Measurements from ENCODE around the gene ETS1. TPM values are rescaled to one million over a fixed set of nuclear protein-coding genes. Genes with fewer than 3 reads are reported as not detected.

Gene ETS1
- total RNA-seq, 2 donors from 2014 or later: 33.6 to 116 TPM

DNA sequence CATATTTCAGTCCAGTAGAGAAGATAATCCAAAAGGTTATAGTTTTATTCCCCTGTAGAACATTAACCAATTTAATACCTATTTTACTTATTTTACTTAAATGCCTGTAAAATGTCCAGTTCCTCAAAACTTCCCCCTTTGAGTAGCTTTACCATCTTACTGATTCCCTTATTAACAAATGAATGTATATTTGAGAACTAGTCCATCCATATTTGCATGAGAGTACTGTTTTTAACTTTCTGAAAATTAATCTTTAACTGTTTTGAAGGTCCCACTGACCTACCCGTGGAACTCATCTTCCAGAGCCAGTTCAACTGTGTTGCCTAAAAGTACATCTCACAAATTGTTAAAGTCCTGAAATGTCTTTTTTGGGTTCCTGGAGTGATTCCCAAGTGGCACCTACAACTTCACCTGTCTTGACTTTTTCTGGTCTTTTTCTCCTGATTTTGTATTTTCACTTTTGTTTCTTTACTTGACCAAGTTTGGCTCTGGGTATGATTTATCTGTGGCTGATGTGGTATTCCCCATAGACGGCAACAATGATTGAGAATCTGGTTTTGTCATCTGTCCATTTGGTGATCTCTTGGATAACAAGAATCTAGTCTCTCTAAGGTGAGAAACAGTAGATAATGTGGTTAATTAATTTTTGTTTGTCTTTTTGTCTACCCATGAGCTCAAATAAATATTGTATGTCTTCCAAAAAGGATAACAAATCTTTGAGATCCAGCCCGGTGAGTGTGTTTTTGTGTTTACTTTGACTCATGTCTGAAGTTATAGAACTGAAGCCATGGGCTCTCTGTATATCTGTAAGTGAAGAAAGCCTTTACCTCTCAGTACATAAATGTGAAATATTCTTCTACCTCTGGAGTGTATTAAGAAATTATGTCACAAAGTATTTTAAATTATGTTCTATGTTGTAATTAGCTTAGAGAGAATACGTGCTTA lies 174.2 kb downstream of the ETS1 start:
- H3K9me3 ChIP-seq: no peaks in the 10 kb centered on the region
- no peak for TF ChIP-seq CTCF (IDR thresholded peaks at IDR 0.05)
- no peaks in the 10 kb centered on the region for H3K36me3 ChIP-seq
- no peaks in the 10 kb centered on the region for H3K27me3 ChIP-seq (replicated peaks; ENCODE audit: insufficient read depth)
- H3K27ac ChIP-seq: no peak overlapping the region
- DNase-seq (ENCODE audit: low spot score) (no peak), ATAC-seq (ENCODE audit: insufficient number of reproducible peaks, low FRiP score, low read depth) (no peak)
- H3K4me3 ChIP-seq: no peak overlapping the region
- H3K4me1 ChIP-seq (ENCODE audit: control insufficient read depth in 1 of 2, low read depth in 2 of 2): peaks cover 0 to 5% of the 10 kb centered on the region in 2 donors

- ATAC-seq (ENCODE audit: insufficient number of reproducible peaks, low FRiP score, low read depth): no peak
- Histone ChIP-seq H3K27ac (no peak overlapping the region), H3K27me3 (replicated peaks; ENCODE audit: insufficient read depth) (no peaks in the 10 kb centered on the region), H3K36me3 (no peaks in the 10 kb centered on the region), H3K4me1 (ENCODE audit: control insufficient read depth in 1 of 2, low read depth in 2 of 2) (no peaks in the 10 kb centered on the region), H3K9me3 (no peaks in the 10 kb centered on the region), H3K4me3 (no peak overlapping the region)
- TF ChIP-seq CTCF (IDR thresholded peaks at IDR 0.05): no peak
- DNase-seq (ENCODE audit: low spot score): no peak
Observed at GRCh38 chr11:128411812-128412211, 175.5 kb downstream of the ETS1 start.

DNA sequence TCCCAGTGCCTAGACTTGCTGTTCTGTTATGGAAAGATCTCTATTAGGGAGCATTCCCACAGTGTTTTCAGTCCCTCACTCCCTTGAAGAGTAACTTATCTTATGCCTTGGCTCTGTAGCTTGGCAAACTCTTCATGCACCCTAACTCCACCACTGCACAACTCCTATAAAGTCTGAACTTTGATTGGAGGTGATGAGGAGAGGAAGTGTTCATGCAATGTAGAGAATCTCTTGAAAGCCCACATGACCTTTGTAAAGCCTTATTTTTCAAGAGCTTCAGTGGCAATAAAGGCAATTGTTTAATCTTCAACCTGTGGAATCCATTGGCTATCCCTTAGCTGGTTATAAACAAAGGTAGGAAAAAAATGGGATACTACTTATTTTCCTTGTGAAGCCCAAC lies 176.2 kb downstream of the ETS1 start:
- no peak for ATAC-seq (ENCODE audit: insufficient number of reproducible peaks, low FRiP score, low read depth)
- Histone ChIP-seq H3K4me3 (no peak overlapping the region), H3K27ac (no peak overlapping the region)

DNA sequence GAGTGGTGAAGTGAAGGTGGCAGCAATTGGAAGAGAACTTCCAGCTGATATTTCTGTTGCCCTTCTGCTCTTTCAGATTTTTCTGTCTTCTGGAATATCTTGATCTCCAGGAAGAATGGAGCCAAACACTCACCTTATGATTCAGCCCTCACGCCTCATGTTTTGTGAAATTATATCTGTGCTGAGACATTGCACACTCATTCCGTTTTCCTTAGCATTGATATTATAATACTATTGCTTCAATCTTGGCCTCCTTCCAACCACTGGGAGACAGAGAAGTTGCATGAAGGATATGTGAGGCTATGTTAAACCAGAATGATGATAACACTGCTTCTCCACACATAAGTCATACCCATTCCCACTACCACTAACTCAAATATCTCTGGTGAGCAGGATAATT lies 177.9 kb downstream of the ETS1 start:
- Histone ChIP-seq H3K4me3 (no peak overlapping the region), H3K27me3 (replicated peaks; ENCODE audit: insufficient read depth) (no peaks in the 10 kb centered on the region), H3K9me3 (no peaks in the 10 kb centered on the region), H3K36me3 (no peaks in the 10 kb centered on the region), H3K27ac (no peak overlapping the region), H3K4me1 (ENCODE audit: control insufficient read depth in 1 of 2, low read depth in 2 of 2) (peaks cover 0 to 13% of the 10 kb centered on the region in 2 donors)
- DNase-seq (ENCODE audit: low spot score): no peak
- no peak for ATAC-seq (ENCODE audit: insufficient number of reproducible peaks, low FRiP score, low read depth)
- no peak for TF ChIP-seq CTCF (IDR thresholded peaks at IDR 0.05)

More for the DNA sequence above, 176.2 kb downstream of the ETS1 start:
- H3K9me3 ChIP-seq: no peaks in the 10 kb centered on the region
- no peak for DNase-seq (ENCODE audit: low spot score)
- TF ChIP-seq CTCF (IDR thresholded peaks at IDR 0.05): no peak
- no peaks in the 10 kb centered on the region for H3K36me3 ChIP-seq
- no peaks in the 10 kb centered on the region for H3K27me3 ChIP-seq (replicated peaks; ENCODE audit: insufficient read depth)
- peaks cover 0 to 4% of the 10 kb centered on the region in 2 donors for H3K4me1 ChIP-seq (ENCODE audit: control insufficient read depth in 1 of 2, low read depth in 2 of 2)

Other genes starting within 250 kb of the ETS1 start
- gene FLI1, start 106.5 kb upstream of the ETS1 start, total RNA-seq: 10 to 100 TPM; 30.6 to 40.0 TPM